Measurements from ENCODE around the gene AMHR2.
"Not testable (repeated sequence)": the region's sequence is repeated elsewhere in the genome, so short reads cannot be mapped to it uniquely, and the experiment has no call there.

AMHR2 gene

DNA sequence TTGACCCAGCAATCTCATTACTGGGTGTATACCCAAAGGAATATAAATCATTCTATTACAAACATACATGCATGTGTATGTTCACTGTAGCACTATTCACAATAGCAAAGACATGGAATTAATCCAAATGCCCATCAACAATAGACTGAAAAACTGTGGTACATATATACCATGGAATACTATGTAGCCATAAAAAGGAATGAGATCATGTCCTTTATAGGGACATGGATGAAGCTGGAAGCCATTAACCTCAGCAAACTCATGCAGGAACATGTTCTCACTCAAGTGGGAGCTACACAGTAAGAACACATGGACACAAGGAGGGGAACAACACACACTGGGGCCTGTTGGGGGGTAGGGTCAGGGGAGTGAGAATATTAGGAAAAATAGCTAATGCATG is 15.9 kb downstream of the AMHR2 start:
- not testable (repeated sequence) for H4K5ac ChIP-seq (ENCODE audit: low read length); H3K79me1 ChIP-seq (ENCODE audit: low read length); H3K18ac ChIP-seq (ENCODE audit: low read length); H3K4me2 ChIP-seq (ENCODE audit: low read length); H3K4me3 ChIP-seq (ENCODE audit: low read length); H4K8ac ChIP-seq (ENCODE audit: low read depth, low read length); H2BK5ac ChIP-seq (ENCODE audit: low read length); H3K23ac ChIP-seq (ENCODE audit: low read length); H3K9ac ChIP-seq (ENCODE audit: low read length); H3K27ac ChIP-seq (ENCODE audit: low read depth, low read length); H3K27me3 ChIP-seq (ENCODE audit: insufficient read depth, low read length, poor library complexity); H3K56ac ChIP-seq (ENCODE audit: low read length); H2AK5ac ChIP-seq (ENCODE audit: low read length); H3K36me3 ChIP-seq (ENCODE audit: control insufficient read depth, insufficient read depth, low read length); H3K4me1 ChIP-seq (ENCODE audit: control insufficient read depth, low read depth, low read length); H2BK120ac ChIP-seq (ENCODE audit: low read depth, low read length); H3K4ac ChIP-seq (ENCODE audit: low read depth, low read length); H2BK15ac ChIP-seq (replicated peaks; ENCODE audit: low read depth); DNase-seq
- peaks cover 10% of the 10 kb centered on the region for H3K79me2 ChIP-seq (ENCODE audit: control insufficient read depth, insufficient read depth, low read length)

- peak within 1 kb of the TSS; percentile 43 for H2AK5ac ChIP-seq (ENCODE audit: low read length)
- H2BK5ac ChIP-seq (ENCODE audit: low read length): peak within 1 kb of the TSS; percentile 23
- H3K27ac ChIP-seq (ENCODE audit: low read depth, low read length): peak within 1 kb of the TSS; percentile 85
- H3K79me2 ChIP-seq (ENCODE audit: control insufficient read depth, insufficient read depth, low read length): peaks cover 10% of the 10 kb centered on the region
- WGBS (ENCODE audit: extremely low coverage, insufficient coverage, low lambda C conversion rate): no CpG with 5 or more reads among the region's 31 CpGs
- H3K79me1 ChIP-seq (ENCODE audit: low read length): peaks cover 7% of the 10 kb centered on the region
- H3K23ac ChIP-seq (ENCODE audit: low read length): peak within 1 kb of the TSS; percentile 59
- H3K4ac ChIP-seq (ENCODE audit: low read depth, low read length): peak within 1 kb of the TSS; percentile 49
- no peak within 1 kb of the TSS for H2BK120ac ChIP-seq (ENCODE audit: low read depth, low read length)
- no peak within 1 kb of the TSS for H4K5ac ChIP-seq (ENCODE audit: low read length)
- H2BK15ac ChIP-seq (replicated peaks; ENCODE audit: low read depth): no peak within 1 kb of the TSS
- H3K27me3 ChIP-seq (ENCODE audit: insufficient read depth, low read length, poor library complexity): no peaks in the 10 kb centered on the region
- H4K8ac ChIP-seq (ENCODE audit: low read depth, low read length): peak within 1 kb of the TSS; percentile 30
- H3K4me1 ChIP-seq (ENCODE audit: control insufficient read depth, low read depth, low read length): peaks cover 3% of the 10 kb centered on the region
- DNase-seq: peak; percentile 100
- peak within 1 kb of the TSS; percentile 72 for H3K18ac ChIP-seq (ENCODE audit: low read length)
- peak within 1 kb of the TSS; percentile 93 for H3K4me2 ChIP-seq (ENCODE audit: low read length)
- H3K4me3 ChIP-seq (ENCODE audit: low read length): peak within 1 kb of the TSS; percentile 96
- H3K56ac ChIP-seq (ENCODE audit: low read length): peak within 1 kb of the TSS; percentile 95
- peak within 1 kb of the TSS; percentile 93 for H3K9ac ChIP-seq (ENCODE audit: low read length)
- H3K36me3 ChIP-seq (ENCODE audit: control insufficient read depth, insufficient read depth, low read length): no peaks in the 10 kb centered on the region
Measured at GRCh38 chr12:53441040-53441833, 17.6 kb downstream of the AMHR2 start, which contains the start of gene PRR13. Gene PRR13, plus strand, starts transcription at chr12:53441734. Its CDS starts 981 bp downstream, at chr12:53442715.

DNA sequence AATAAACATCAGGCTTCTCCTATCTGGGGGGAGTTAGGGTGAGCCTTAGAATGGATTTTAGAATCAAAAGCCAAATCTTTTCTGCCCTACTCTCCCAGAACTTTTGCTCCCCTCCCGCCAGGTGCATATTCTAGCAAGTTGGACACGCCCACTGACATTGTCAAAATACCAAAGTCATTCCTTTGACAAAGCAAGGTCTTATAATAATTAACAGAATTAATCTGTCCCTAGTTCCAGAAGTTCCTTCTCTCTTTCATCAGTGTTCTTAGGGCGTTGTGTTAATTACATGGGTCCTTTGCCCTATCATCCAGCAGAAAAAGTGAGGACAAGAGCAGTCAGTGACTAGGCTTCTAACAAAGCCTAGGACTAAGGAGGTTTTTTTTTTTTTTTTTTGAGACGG is 20.3 kb downstream of the AMHR2 start:
- no peak overlapping the region for H3K56ac ChIP-seq (ENCODE audit: low read length)
- no CpG with 5 or more reads among the region's 4 CpGs for WGBS (ENCODE audit: extremely low coverage, insufficient coverage, low lambda C conversion rate)
- no peak overlapping the region for H3K4ac ChIP-seq (ENCODE audit: low read depth, low read length)
- H3K36me3 ChIP-seq (ENCODE audit: control insufficient read depth, insufficient read depth, low read length): no peaks in the 10 kb centered on the region
- H3K4me1 ChIP-seq (ENCODE audit: control insufficient read depth, low read depth, low read length): peaks cover 3% of the 10 kb centered on the region
- H2BK15ac ChIP-seq (replicated peaks; ENCODE audit: low read depth): no peak overlapping the region
- no peaks in the 10 kb centered on the region for H3K27me3 ChIP-seq (ENCODE audit: insufficient read depth, low read length, poor library complexity)
- no peak overlapping the region for H3K18ac ChIP-seq (ENCODE audit: low read length)
- H2BK5ac ChIP-seq (ENCODE audit: low read length): no peak overlapping the region
- H4K5ac ChIP-seq (ENCODE audit: low read length): no peak overlapping the region
- H2BK120ac ChIP-seq (ENCODE audit: low read depth, low read length): no peak overlapping the region
- H3K4me3 ChIP-seq (ENCODE audit: low read length): no peak overlapping the region
- H3K4me2 ChIP-seq (ENCODE audit: low read length): no peak overlapping the region
- peak; percentile 69 for DNase-seq
- H4K8ac ChIP-seq (ENCODE audit: low read depth, low read length): no peak overlapping the region
- no peak overlapping the region for H3K23ac ChIP-seq (ENCODE audit: low read length)
- peaks cover 10% of the 10 kb centered on the region for H3K79me2 ChIP-seq (ENCODE audit: control insufficient read depth, insufficient read depth, low read length)
- H3K9ac ChIP-seq (ENCODE audit: low read length): no peak overlapping the region
- H3K79me1 ChIP-seq (ENCODE audit: low read length): peaks cover 7% of the 10 kb centered on the region
- no peak overlapping the region for H3K27ac ChIP-seq (ENCODE audit: low read depth, low read length)
- H2AK5ac ChIP-seq (ENCODE audit: low read length): no peak overlapping the region

DNA sequence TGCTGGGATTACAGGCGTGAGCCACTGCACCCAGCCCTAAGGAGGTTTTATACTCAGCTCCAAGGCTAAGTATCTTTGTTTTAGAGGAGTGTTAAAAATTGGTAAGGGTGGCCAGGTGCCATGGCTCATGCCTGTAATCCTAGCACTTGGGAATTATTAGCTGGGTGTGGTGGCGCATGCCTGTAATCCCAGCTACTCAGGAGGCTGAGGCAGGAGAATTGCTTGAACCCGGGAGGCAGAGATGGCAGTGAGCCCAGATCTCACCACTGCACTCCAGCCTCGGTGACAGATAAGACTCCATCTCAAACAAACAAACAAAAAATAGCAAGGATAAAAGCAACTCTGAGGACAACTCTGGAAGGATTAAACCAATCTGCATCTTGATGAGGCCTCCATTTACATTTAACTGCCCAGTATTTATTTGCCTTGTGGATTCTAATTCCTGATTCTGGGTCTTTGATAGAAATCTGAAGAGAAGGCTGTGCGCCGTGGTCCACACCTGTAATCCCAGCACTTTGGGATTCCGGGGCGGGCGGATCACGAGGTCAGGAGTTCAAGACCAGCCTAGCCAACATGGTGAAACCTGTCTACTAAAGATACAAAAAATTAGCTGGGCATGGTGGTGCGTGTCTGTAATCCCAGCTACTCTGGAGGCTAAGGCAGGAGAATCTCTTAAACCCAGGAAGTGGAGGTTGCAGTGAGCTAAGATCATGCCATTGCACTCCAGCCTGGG is 21.1 kb downstream of the AMHR2 start:
- not testable (repeated sequence) for H3K27me3 ChIP-seq (ENCODE audit: insufficient read depth, low read length, poor library complexity)

GRCh38 chr12:53450936-53451335 is 27.3 kb downstream of the AMHR2 start:
- peaks cover 10% of the 10 kb centered on the region for H3K79me1 ChIP-seq (ENCODE audit: low read length)
- H3K18ac ChIP-seq (ENCODE audit: low read length): no peak overlapping the region
- H3K27ac ChIP-seq (ENCODE audit: low read depth, low read length): no peak overlapping the region
- H2BK5ac ChIP-seq (ENCODE audit: low read length): no peak overlapping the region
- no peak overlapping the region for H3K4ac ChIP-seq (ENCODE audit: low read depth, low read length)
- no peak overlapping the region for H2BK15ac ChIP-seq (replicated peaks; ENCODE audit: low read depth)
- H3K27me3 ChIP-seq (ENCODE audit: insufficient read depth, low read length, poor library complexity): no peaks in the 10 kb centered on the region
- H2AK5ac ChIP-seq (ENCODE audit: low read length): no peak overlapping the region
- H3K79me2 ChIP-seq (ENCODE audit: control insufficient read depth, insufficient read depth, low read length): peaks cover 35% of the 10 kb centered on the region
- no peak overlapping the region for H4K5ac ChIP-seq (ENCODE audit: low read length)
- WGBS (ENCODE audit: extremely low coverage, insufficient coverage, low lambda C conversion rate): no CpG with 5 or more reads among the region's 7 CpGs
- H3K4me1 ChIP-seq (ENCODE audit: control insufficient read depth, low read depth, low read length): peaks cover 4% of the 10 kb centered on the region
- H3K4me3 ChIP-seq (ENCODE audit: low read length): no peak overlapping the region
- H3K36me3 ChIP-seq (ENCODE audit: control insufficient read depth, insufficient read depth, low read length): peaks cover 11% of the 10 kb centered on the region
- H3K9ac ChIP-seq (ENCODE audit: low read length): no peak overlapping the region
- no peak overlapping the region for H3K23ac ChIP-seq (ENCODE audit: low read length)
- H2BK120ac ChIP-seq (ENCODE audit: low read depth, low read length): no peak overlapping the region
- DNase-seq: no peak
- no peak overlapping the region for H3K4me2 ChIP-seq (ENCODE audit: low read length)
- no peak overlapping the region for H3K56ac ChIP-seq (ENCODE audit: low read length)
- no peak overlapping the region for H4K8ac ChIP-seq (ENCODE audit: low read depth, low read length)

More for the DNA sequence above, 21.1 kb downstream of the AMHR2 start:
- H3K56ac ChIP-seq (ENCODE audit: low read length); H3K4me2 ChIP-seq (ENCODE audit: low read length); H4K5ac ChIP-seq (ENCODE audit: low read length); H3K27ac ChIP-seq (ENCODE audit: low read depth, low read length); H3K9ac ChIP-seq (ENCODE audit: low read length); H3K4me1 ChIP-seq (ENCODE audit: control insufficient read depth, low read depth, low read length); H4K8ac ChIP-seq (ENCODE audit: low read depth, low read length); H2BK15ac ChIP-seq (replicated peaks; ENCODE audit: low read depth); H3K23ac ChIP-seq (ENCODE audit: low read length); H3K4me3 ChIP-seq (ENCODE audit: low read length); H2BK120ac ChIP-seq (ENCODE audit: low read depth, low read length); H2AK5ac ChIP-seq (ENCODE audit: low read length); H2BK5ac ChIP-seq (ENCODE audit: low read length); H3K79me1 ChIP-seq (ENCODE audit: low read length); H3K36me3 ChIP-seq (ENCODE audit: control insufficient read depth, insufficient read depth, low read length); H3K18ac ChIP-seq (ENCODE audit: low read length); DNase-seq; H3K4ac ChIP-seq (ENCODE audit: low read depth, low read length): not testable (repeated sequence)
- peaks cover 10% of the 10 kb centered on the region for H3K79me2 ChIP-seq (ENCODE audit: control insufficient read depth, insufficient read depth, low read length)
- WGBS (ENCODE audit: extremely low coverage, insufficient coverage, low lambda C conversion rate): no CpG with 5 or more reads among the region's 11 CpGs

Measured in mesendoderm (in vitro differentiated cells).